Left lung (tissue), 10 donors: ENCODE data around the gene MXD4. TPM values are rescaled to one million over a fixed set of nuclear protein-coding genes. Genes with fewer than 3 reads are reported as not detected.

ENCODE experiments used
- ATAC-seq: fragments of 200-7000 bp; cut with Tn5 transposase; one replicate; pipeline ENCODE4 v1.9.1; 2020; ENCODE audit warnings: moderate library complexity
- DNase-seq, 4 donors: peaks; one replicate each; pipeline ENCODE4 v3.0.0-alpha.2; 2013 to 2020
- H3K27ac ChIP-seq, 2 donors: fragments of 200-600 bp; sonication (generic) in 1 of 2; one replicate each; pipeline versions ENCODE4 v1.5.0 to v1.8.0; 2020 to 2021
- H3K27me3 ChIP-seq, 2 donors: fragments of 200-600 bp; sonication (generic) in 1 of 2; one replicate each; pipeline versions ENCODE4 v1.5.0 to v1.8.0; 2020 to 2021
- H3K36me3 ChIP-seq, 2 donors: fragments of 200-600 bp; sonication (generic) in 1 of 2; one replicate each; pipeline versions ENCODE4 v1.5.0 to v1.8.0; 2020 to 2021
- H3K4me1 ChIP-seq, 2 donors: fragments of 200-600 bp; one replicate each; pipeline ENCODE4 v1.8.0; 2021
- H3K4me3 ChIP-seq, 2 donors: fragments of 200-600 bp; sonication (generic) in 1 of 2; one replicate each; pipeline versions ENCODE4 v1.5.0 to v1.8.0; 2020 to 2021; ENCODE audit warnings: mild to moderate bottlenecking in 1 of 2
- H3K9me3 ChIP-seq, 2 donors: fragments of 200-600 bp; sonication (generic) in 1 of 2; one replicate each; pipeline versions ENCODE4 v1.5.0 to v1.8.0; 2020 to 2021
- CTCF ChIP-seq, 2 donors: fragments of 200-600 bp; sonication (generic) in 1 of 2; IDR thresholded peaks; one replicate each; pipeline versions ENCODE4 v1.5.0 to v1.8.0; 2021; ENCODE audit warnings: antibody characterized with exemption in 2 of 2
- intact Hi-C, 2 donors: fragments of 100-400 bp; cut with DNase I; formaldehyde crosslinking; loops; one replicate each; pipeline versions ENCODE4 v1.11.2 to v1.14.2; 2022
- polyA plus RNA-seq, 6 donors: library from polyadenylated mRNA; unstranded; fragments of 120-200 nt; gene quantifications; one replicate each; pipeline ENCODE4 v1.2.1, GENCODE V29; 2013; ENCODE audit not compliant: insufficient read length in 6 of 6
- total RNA-seq, 2 donors: library from RNA; stranded (reverse); fragmentation: NEBNext Ultra II Directional; extraction: Animal tissue kit (Norgen Biotek cat#: 25700); gene quantifications; one replicate each; pipeline ENCODE4 v1.2.1, GENCODE V29; 2021
- donor health status: DM: no; HTN: yes; CAD: no.
- donor health status: DM: no; HTN: no; CAD: no.

MXD4 gene
- total and polyA plus RNA-seq, 8 donors = 52.4 to 113 (median 81.9) TPM

DNA sequence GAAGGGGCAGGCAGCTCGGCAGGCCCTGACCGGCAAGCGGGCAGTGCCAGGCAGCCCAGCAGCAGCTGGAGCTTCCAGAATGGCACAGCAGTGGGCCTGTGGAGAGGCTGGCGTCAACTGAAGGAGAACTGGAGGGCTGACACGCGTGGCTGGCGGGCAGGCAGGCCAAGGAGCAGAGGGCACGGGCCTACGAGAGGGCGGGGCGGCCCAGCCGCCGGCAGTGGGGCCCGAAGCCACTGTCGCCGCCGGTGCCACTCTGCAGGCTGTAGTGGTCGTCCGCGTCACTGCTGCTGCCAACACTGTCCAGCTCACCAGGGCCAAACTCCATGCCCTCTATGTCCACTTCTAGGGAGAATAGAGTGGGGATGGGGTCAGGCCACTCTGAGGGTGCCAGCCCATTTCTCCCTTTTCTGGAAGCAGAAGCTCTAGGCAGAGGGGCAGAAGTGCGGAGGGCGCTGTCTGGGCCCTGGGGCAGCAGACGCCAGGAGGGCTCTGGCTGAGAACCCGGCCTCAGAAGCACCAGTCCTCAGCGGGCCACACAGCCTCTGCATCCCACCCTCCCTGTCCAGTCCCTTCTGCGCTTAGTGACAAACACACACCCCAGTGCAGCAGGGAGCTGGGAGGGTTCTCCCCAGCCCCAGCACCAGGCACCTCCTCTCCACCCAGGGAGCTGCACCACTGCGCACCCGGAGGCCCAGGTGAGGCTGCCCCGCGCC lies 11.4 kb downstream of the MXD4 start:
- Histone ChIP-seq H3K9me3 (no peaks in the 10 kb centered on the region), H3K4me3 (no peak overlapping the region), H3K4me1 (peaks cover 1 to 12% of the 10 kb centered on the region in 2 donors), H3K27ac (no peak overlapping the region), H3K36me3 (peaks cover 0 to 78% of the 10 kb centered on the region in 2 donors), H3K27me3 (no peaks in the 10 kb centered on the region)
- intact Hi-C loops = no loop called here
- ATAC-seq = no peak
- DNase-seq = peak in 2 of 4 donors; percentile 26 to 75
- TF ChIP-seq CTCF (IDR thresholded peaks at IDR 0.05) = no peak

DNA sequence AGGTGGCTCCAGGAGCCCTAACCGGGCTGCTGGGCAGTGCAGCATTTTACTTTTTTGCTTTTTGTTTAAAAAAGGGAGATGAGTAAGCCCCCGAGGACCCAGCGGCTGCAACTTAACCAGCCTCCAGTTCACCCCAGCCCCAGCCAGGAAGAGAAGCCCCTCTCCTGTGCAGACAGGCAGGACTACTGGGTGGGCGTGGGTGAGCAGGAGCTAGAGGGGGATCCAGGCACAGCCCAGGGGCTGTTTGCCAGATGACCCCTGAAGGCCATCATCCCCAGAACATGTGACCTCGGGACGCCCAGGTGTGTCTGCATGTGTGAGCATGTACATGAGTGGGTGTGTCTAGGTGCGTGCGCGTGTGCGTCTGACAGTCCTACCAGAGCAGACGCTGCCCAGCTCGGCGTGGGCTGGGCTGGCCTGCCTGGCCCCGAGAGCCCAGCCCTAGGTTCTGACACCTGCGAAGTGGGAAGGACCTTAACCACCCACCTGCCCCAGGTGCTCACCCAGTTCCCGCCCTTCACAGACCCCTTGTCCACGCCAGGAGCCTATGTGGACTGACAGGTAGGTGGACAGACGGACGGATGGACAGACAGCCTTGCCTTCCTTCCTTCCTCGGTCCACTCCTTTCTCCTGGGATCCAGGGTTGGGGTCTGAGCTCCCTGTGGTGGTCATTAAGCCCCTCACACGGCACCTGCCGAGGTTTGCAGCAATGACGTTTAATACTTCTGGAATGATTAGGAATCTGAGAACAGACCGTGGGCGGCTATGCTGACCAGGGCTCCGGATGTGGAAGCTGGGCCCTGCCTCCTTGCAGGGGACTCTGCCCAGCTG lies 12.2 kb downstream of the MXD4 start:
- no peaks in the 10 kb centered on the region for H3K9me3 ChIP-seq
- ATAC-seq (no peak), DNase-seq (peak in 1 of 4 donors; percentile 25)
- intact Hi-C loops = no loop called here
- H3K27ac ChIP-seq = no peak overlapping the region
- TF ChIP-seq CTCF (IDR thresholded peaks at IDR 0.05) = no peak
- peaks cover 0 to 75% of the 10 kb centered on the region in 2 donors for H3K36me3 ChIP-seq
- H3K4me1 ChIP-seq = peaks cover 0 to 13% of the 10 kb centered on the region in 2 donors
- no peaks in the 10 kb centered on the region for H3K27me3 ChIP-seq
- H3K4me3 ChIP-seq = no peak overlapping the region

DNA sequence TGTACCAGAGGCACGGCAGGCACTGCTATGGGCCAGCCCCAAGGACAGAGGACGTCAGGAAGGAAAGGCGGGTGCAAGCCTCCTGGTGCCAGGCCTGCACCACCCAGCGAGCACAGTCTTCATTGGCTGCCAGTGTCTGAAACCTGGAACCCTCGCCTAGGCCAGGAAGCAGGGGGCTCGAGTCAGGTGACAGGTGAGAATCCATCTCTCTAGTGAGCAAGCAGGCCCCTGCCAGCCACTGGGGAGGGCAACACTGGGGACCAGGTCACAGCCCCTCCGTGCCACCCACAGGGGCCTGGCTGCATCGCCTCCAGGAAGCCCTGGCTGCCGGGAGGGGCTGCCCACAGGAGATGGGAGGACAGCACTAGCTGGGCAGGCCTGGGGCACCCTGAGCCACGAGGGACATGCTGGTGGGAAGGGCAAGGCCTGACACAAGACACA lies 13.1 kb downstream of the MXD4 start:
- peaks cover 6 to 19% of the 10 kb centered on the region in 2 donors for H3K4me1 ChIP-seq

GRCh38 chr4:2248044-2248780 lies 13.7 kb downstream of the MXD4 start:
- intact Hi-C loops = no loop called here
- DNase-seq (peak in 1 of 4 donors; percentile 65), ATAC-seq (no peak)
- no peaks in the 10 kb centered on the region for H3K27me3 ChIP-seq
- peaks cover 6 to 20% of the 10 kb centered on the region in 2 donors for H3K4me1 ChIP-seq
- TF ChIP-seq CTCF (IDR thresholded peaks at IDR 0.05) = no peak
- no peaks in the 10 kb centered on the region for H3K9me3 ChIP-seq
- H3K27ac ChIP-seq = no peak overlapping the region
- no peak overlapping the region for H3K4me3 ChIP-seq
- peaks cover 0 to 61% of the 10 kb centered on the region in 2 donors for H3K36me3 ChIP-seq

More for the DNA sequence above, 13.1 kb downstream of the MXD4 start:
- H3K27me3 ChIP-seq = no peaks in the 10 kb centered on the region
- H3K36me3 ChIP-seq = peaks cover 0 to 67% of the 10 kb centered on the region in 2 donors
- no peak overlapping the region for H3K4me3 ChIP-seq
- no peaks in the 10 kb centered on the region for H3K9me3 ChIP-seq
- DNase-seq (peak in 1 of 4 donors; percentile 68), ATAC-seq (no peak)
- intact Hi-C loops = no loop called here
- no peak for TF ChIP-seq CTCF (IDR thresholded peaks at IDR 0.05)
- H3K27ac ChIP-seq = no peak overlapping the region
